K562 (cell line): ENCODE results near the gene EPB41L4B. TPM values are rescaled to one million over a fixed set of nuclear protein-coding genes. Genes with fewer than 3 reads are reported as not detected.
A peak's percentile ranks its signal among the peaks of the same experiment; 100 is the strongest.

Experiments
- EGR1 ChIP-seq: fragments of 450-650 bp; conservative IDR thresholded peaks from 2 replicates; pipeline ENCODE4 v1.6.1; 2017; ENCODE audit warnings: mild to moderate bottlenecking
- FIP1L1 ChIP-seq: fragments of 200-400 bp; formaldehyde crosslinking; IDR thresholded peaks from 2 replicates; pipeline ENCODE4 v1.6.1; 2018; ENCODE audit warnings: mild to moderate bottlenecking, low read depth, low read length; ENCODE audit not compliant: poor library complexity, severe bottlenecking
- HEY1 ChIP-seq: fragments of 250-450 bp; sonication (Bioruptor Pico); IDR thresholded peaks from 2 replicates; pipeline ENCODE4 v1.5.0; 2020; ENCODE audit warnings: mild to moderate bottlenecking, moderate library complexity, borderline replicate concordance
- KLF10 ChIP-seq: fragments of 250-450 bp; sonication (Bioruptor Pico); IDR thresholded peaks from 2 replicates; pipeline ENCODE4 v1.6.1; 2021; ENCODE audit warnings: matching md5 sums
- KLF16 ChIP-seq: IDR thresholded peaks from 2 replicates; pipeline ENCODE4 v1.6.1; 2016; ENCODE audit warnings: antibody characterized with exemption
- MXI1 ChIP-seq: IDR thresholded peaks from 2 replicates; pipeline ENCODE4 v1.6.1; 2011; ENCODE audit warnings: low read depth, mild to moderate bottlenecking, improper control_type of control experiment, low read length
- PATZ1 ChIP-seq: fragments of 250-450 bp; sonication (Bioruptor Pico); IDR thresholded peaks from 2 replicates; pipeline ENCODE4 v1.5.0; 2020; ENCODE audit warnings: mild to moderate bottlenecking, borderline replicate concordance
- PHTF2 ChIP-seq: fragments of 250-450 bp; sonication (Bioruptor Pico); IDR thresholded peaks from 2 replicates; pipeline ENCODE4 v1.5.0; 2021; ENCODE audit warnings: mild to moderate bottlenecking
- PRMT5 ChIP-seq: sonication (generic); formaldehyde crosslinking; IDR thresholded peaks from 2 replicates; pipeline ENCODE4 v1.5.0; 2020; ENCODE audit warnings: missing genetic modification reagents
- RUNX1 ChIP-seq: sonication (generic); IDR thresholded peaks from 2 replicates; pipeline ENCODE4 v1.6.1; 2016; ENCODE audit warnings: antibody characterized with exemption, low read depth
- ZBTB1 ChIP-seq: sonication (generic); formaldehyde crosslinking; IDR thresholded peaks from 2 replicates; pipeline ENCODE4 v1.8.1; 2023; ENCODE audit warnings: missing genetic modification reagents, low read depth, mild to moderate bottlenecking, borderline replicate concordance
- ZBTB11 ChIP-seq, 3 experiments: fragments of 200-800 bp in 1 of 3; fragments of 250-450 bp in 1 of 3; fragments of 450-650 bp in 1 of 3; sonication (Bioruptor Pico) in 1 of 3; sonication (Bioruptor generic) in 1 of 3; formaldehyde crosslinking in 1 of 3; IDR thresholded peaks; 2 replicates each; pipeline versions ENCODE4 v1.6.1 to v1.8.0; 2016 to 2022; ENCODE audit warnings: mild to moderate bottlenecking in 2 of 3, missing genetic modification characterization in 2 of 3, missing compliant biosample characterization in 1 of 3, moderate library complexity in 1 of 3
- ZNF12 ChIP-seq: sonication (generic); formaldehyde crosslinking; IDR thresholded peaks from 2 replicates; pipeline ENCODE4 v1.4.0; 2020; ENCODE audit warnings: mild to moderate bottlenecking, missing genetic modification reagents
- ZNF584 ChIP-seq: fragments of 200-800 bp; sonication (Bioruptor generic); IDR thresholded peaks from 2 replicates; pipeline ENCODE4 v1.6.1; 2016; ENCODE audit warnings: low read depth, mild to moderate bottlenecking, missing genetic modification characterization, missing compliant biosample characterization
- polyA plus RNA-seq, 8 experiments: library from polyadenylated mRNA; depleted of rRNA in 4 of 8; stranded (reverse) in 5 of 8; unstranded in 3 of 8; fragments of >200 nt; fragmentation: Nextera tagmentation in 2 of 8; fragmentation: Illumina TruSeq in 1 of 8; extraction: Ambion mirVana in 2 of 8; extraction: Trizol in 1 of 8; gene quantifications; 2 replicates each; pipeline versions ENCODE4 v1.2.1 to v1.2.3, GENCODE V29; 2011 to 2014; ENCODE audit warnings: inconsistent platforms in 1 of 8, missing spikeins in 1 of 8
- total RNA-seq, 7 experiments: library from RNA; depleted of rRNA in 6 of 7; stranded (reverse); fragments of >200 nt in 6 of 7; fragmentation: Illumina TruSeq in 2 of 7; extraction: Trizol in 2 of 7; gene quantifications; 2 replicates each; pipeline versions ENCODE4 v1.2.1 to v1.2.3, GENCODE V29; 2011 to 2021; ENCODE audit warnings: low replicate concordance in 1 of 7
- TF ChIP-seq, protein P1 (sequence below): fragments of 450-650 bp; IDR thresholded peaks from 2 replicates; pipeline ENCODE4 v1.6.1; 2016; ENCODE audit warnings: missing biosample characterization, missing genetic modification characterization
- TF ChIP-seq, protein P2 (sequence below): fragments of 200-800 bp; sonication (Bioruptor generic); IDR thresholded peaks from 2 replicates; pipeline ENCODE4 v1.6.1; 2017; ENCODE audit warnings: missing genetic modification characterization, missing compliant biosample characterization

Gene EPB41L4B
- total and polyA plus RNA-seq, 9 of the 15 experiments (the other 6 are each of a cell fraction or from before 2014, with no cell fraction given): 0.09 to 0.38 (median 0.21) TPM

GRCh38 chr9:109143881-109144562 is 176.8 kb downstream of the EPB41L4B start (continued):
- TF ChIP-seq, protein P1, sequence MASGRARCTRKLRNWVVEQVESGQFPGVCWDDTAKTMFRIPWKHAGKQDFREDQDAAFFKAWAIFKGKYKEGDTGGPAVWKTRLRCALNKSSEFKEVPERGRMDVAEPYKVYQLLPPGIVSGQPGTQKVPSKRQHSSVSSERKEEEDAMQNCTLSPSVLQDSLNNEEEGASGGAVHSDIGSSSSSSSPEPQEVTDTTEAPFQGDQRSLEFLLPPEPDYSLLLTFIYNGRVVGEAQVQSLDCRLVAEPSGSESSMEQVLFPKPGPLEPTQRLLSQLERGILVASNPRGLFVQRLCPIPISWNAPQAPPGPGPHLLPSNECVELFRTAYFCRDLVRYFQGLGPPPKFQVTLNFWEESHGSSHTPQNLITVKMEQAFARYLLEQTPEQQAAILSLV (tag): no peak
- TF ChIP-seq ZBTB1 (CRISPR knock-in tag) (no peak), PATZ1 (CRISPR knock-in tag) (no peak), FIP1L1 (no peak), ZNF584 (CRISPR knock-in tag) (no peak), HEY1 (CRISPR knock-in tag) (0 out of 2 replicates have a peak, but pooled peaks have one; percentile 58), PHTF2 (CRISPR knock-in tag) (no peak), KLF10 (CRISPR knock-in tag) (no peak), MXI1 (no peak), ZBTB11 (CRISPR knock-in tag; IDR thresholded peaks at IDR 0.05) (peak in 1 of 3 experiments; percentile 65; a peak in 1 of 6 replicates), ZNF12 (CRISPR knock-in tag) (0 out of 2 replicates have a peak, but pooled peaks have one; percentile 33), KLF16 (no peak), RUNX1 (no peak), EGR1 (no peak), PRMT5 (no peak)
- TF ChIP-seq, protein P2, sequence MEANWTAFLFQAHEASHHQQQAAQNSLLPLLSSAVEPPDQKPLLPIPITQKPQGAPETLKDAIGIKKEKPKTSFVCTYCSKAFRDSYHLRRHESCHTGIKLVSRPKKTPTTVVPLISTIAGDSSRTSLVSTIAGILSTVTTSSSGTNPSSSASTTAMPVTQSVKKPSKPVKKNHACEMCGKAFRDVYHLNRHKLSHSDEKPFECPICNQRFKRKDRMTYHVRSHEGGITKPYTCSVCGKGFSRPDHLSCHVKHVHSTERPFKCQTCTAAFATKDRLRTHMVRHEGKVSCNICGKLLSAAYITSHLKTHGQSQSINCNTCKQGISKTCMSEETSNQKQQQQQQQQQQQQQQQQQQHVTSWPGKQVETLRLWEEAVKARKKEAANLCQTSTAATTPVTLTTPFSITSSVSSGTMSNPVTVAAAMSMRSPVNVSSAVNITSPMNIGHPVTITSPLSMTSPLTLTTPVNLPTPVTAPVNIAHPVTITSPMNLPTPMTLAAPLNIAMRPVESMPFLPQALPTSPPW: no peak
